ENCODE data around the gene DCXR. TPM values are rescaled to one million over a fixed set of nuclear protein-coding genes. Genes with fewer than 3 reads are reported as not detected.

The DCXR gene
- total RNA-seq, 2 experiments from 2014 or later: 132 to 147 TPM

- H3K36me3 ChIP-seq (ENCODE audit: insufficient read depth, low read length): no peaks in the 10 kb centered on the region
- H3K9me3 ChIP-seq (ENCODE audit: low read length): no peaks in the 10 kb centered on the region
- POLR2A ChIA-PET: no interaction called here
- peaks cover 12% of the 10 kb centered on the region; the same call in 1 of the 2 replicates for H3K79me2 ChIP-seq (ENCODE audit: insufficient read depth, low read depth, low read length)
- H3K27ac ChIP-seq (ENCODE audit: low read depth, low read length, poor library complexity, severe bottlenecking): no peak overlapping the region
- DNase-seq (ENCODE audit: low spot score): no peak
- no peak for TF ChIP-seq EZH2phosphoT487 (IDR thresholded peaks at IDR 0.05; ENCODE audit: borderline replicate concordance, low read depth, low read length)
- no TSS peak for BruUV-seq (replicated peaks)
- intact Hi-C loops (cut with micrococcal nuclease; ENCODE audit: unreplicated experiment): no loop called here
- peaks cover 25% of the 10 kb centered on the region for H3K4me1 ChIP-seq (ENCODE audit: insufficient read depth, low read length, poor library complexity, severe bottlenecking)
- no peaks in the 10 kb centered on the region for H4K20me1 ChIP-seq (ENCODE audit: insufficient read depth, low read length)
- H3K4me2 ChIP-seq (ENCODE audit: low read length): no peak overlapping the region
- CTCF ChIA-PET (ENCODE audit: unreplicated experiment): interaction anchor here (0.6 kb wide), 1 partner anchor 97 kb away, joined by 3 read pairs; no protein-coding TSS in a partner anchor
- H3K9me2 ChIP-seq (ENCODE audit: insufficient read depth, low read length): no peaks in the 10 kb centered on the region
- H2AFZ ChIP-seq (ENCODE audit: low read length): no peak overlapping the region
- H3K4me3 ChIP-seq (ENCODE audit: low read depth, low read length, poor library complexity, severe bottlenecking): no peak overlapping the region
Measured at GRCh38 chr17:82025401-82026107, 11.9 kb downstream of the DCXR start.

GRCh38 chr17:82024859-82025258 is 12.6 kb downstream of the DCXR start:
- ChIA-PET POLR2A (interaction anchor here (0.9 kb wide), 1 partner anchor 13 kb away, joined by 3 read pairs; the partner anchor contains the start of gene DCXR), CTCF (ENCODE audit: unreplicated experiment) (no interaction called here)
- no TSS peak for BruUV-seq (replicated peaks)

DNA sequence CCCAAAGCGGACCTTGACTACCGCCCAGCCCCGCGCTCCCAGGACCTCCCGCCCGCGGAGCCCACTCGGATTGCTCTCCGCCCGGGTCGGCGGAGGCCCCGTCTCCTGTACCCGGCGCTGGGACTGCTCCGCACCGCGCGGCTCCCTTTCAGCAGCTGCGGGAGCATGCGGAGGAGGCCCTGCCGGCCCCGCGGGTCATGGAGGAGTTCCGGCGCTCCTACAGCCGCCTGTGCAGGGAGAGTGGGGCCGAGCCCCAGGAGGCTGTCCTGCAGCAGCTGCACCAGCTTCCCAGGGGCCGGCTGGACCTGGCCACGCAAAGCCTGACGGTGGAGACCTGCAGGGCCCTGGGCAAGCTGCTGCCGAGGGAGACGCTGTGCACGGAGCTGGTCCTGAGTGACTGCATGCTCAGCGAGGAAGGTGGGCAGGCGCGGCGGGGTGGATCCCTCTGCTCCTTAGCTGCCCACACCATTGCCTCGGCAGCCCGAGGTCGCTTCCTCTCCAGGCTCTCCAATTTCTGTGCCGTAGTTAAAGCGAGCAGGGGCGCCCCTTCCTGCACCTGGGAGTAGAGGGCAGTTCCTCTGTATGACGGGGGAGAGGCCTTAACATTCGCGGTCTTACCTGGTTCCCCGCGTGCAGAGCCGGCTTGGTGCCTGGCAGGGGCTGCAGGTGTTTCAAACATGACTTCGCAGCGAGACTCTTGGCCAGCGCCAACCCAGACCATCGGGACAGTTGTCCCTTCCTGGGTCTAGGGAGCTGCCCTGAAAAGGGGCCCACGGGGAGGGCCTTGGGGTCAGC is 13.9 kb downstream of the DCXR start:
- H3K9me3 ChIP-seq (ENCODE audit: low read length): no peaks in the 10 kb centered on the region
- peak; percentile 59 for DNase-seq (ENCODE audit: low spot score)
- ChIA-PET CTCF (ENCODE audit: unreplicated experiment) (interaction anchor here (0.5 to 3.8 kb wide), 2 partner anchors 14 to 217 kb away, joined by 3 to 19 read pairs; partner anchors contain the start of gene DCXR), POLR2A (interaction anchor here (0.9 to 2.0 kb wide), 3 partner anchors 12 to 14 kb away, joined by 3 to 9 read pairs (median 4); partner anchors contain the start of gene DCXR)
- H2AFZ ChIP-seq (ENCODE audit: low read length): peak overlapping the region; percentile 53
- peak overlapping the region; percentile 72 for H3K4me3 ChIP-seq (ENCODE audit: low read depth, low read length, poor library complexity, severe bottlenecking)
- H3K9me2 ChIP-seq (ENCODE audit: insufficient read depth, low read length): no peaks in the 10 kb centered on the region
- intact Hi-C loops (cut with micrococcal nuclease; ENCODE audit: unreplicated experiment): loop anchor here (1.0 to 2.0 kb wide), 3 partner anchors 14 to 75 kb away; partner anchors contain the start of genes DCXR and FASN
- H4K20me1 ChIP-seq (ENCODE audit: insufficient read depth, low read length): no peaks in the 10 kb centered on the region
- no TSS peak for BruUV-seq (replicated peaks)
- peak overlapping the region; percentile 84 for H3K4me2 ChIP-seq (ENCODE audit: low read length)
- H3K27ac ChIP-seq (ENCODE audit: low read depth, low read length, poor library complexity, severe bottlenecking): peak overlapping the region; percentile 1
- peaks cover 12% of the 10 kb centered on the region; the same call in 1 of the 2 replicates for H3K79me2 ChIP-seq (ENCODE audit: insufficient read depth, low read depth, low read length)
- TF ChIP-seq EZH2phosphoT487 (IDR thresholded peaks at IDR 0.05; ENCODE audit: borderline replicate concordance, low read depth, low read length): no peak
- TF ChIP-seq, protein P1, sequence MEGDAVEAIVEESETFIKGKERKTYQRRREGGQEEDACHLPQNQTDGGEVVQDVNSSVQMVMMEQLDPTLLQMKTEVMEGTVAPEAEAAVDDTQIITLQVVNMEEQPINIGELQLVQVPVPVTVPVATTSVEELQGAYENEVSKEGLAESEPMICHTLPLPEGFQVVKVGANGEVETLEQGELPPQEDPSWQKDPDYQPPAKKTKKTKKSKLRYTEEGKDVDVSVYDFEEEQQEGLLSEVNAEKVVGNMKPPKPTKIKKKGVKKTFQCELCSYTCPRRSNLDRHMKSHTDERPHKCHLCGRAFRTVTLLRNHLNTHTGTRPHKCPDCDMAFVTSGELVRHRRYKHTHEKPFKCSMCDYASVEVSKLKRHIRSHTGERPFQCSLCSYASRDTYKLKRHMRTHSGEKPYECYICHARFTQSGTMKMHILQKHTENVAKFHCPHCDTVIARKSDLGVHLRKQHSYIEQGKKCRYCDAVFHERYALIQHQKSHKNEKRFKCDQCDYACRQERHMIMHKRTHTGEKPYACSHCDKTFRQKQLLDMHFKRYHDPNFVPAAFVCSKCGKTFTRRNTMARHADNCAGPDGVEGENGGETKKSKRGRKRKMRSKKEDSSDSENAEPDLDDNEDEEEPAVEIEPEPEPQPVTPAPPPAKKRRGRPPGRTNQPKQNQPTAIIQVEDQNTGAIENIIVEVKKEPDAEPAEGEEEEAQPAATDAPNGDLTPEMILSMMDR (conservative IDR thresholded peaks at IDR 0.05; ENCODE audit: low read length): no peak
- H3K36me3 ChIP-seq (ENCODE audit: insufficient read depth, low read length): peaks cover 4% of the 10 kb centered on the region; the same call in 1 of the 2 replicates
- H3K4me1 ChIP-seq (ENCODE audit: insufficient read depth, low read length, poor library complexity, severe bottlenecking): peaks cover 30% of the 10 kb centered on the region

More at GRCh38 chr17:82024859-82025258, 12.6 kb downstream of the DCXR start:
- Histone ChIP-seq H3K27ac (ENCODE audit: low read depth, low read length, poor library complexity, severe bottlenecking) (no peak overlapping the region), H3K4me1 (ENCODE audit: insufficient read depth, low read length, poor library complexity, severe bottlenecking) (peaks cover 27% of the 10 kb centered on the region), H3K36me3 (ENCODE audit: insufficient read depth, low read length) (no peaks in the 10 kb centered on the region), H4K20me1 (ENCODE audit: insufficient read depth, low read length) (no peaks in the 10 kb centered on the region), H3K9me2 (ENCODE audit: insufficient read depth, low read length) (no peaks in the 10 kb centered on the region), H3K4me2 (ENCODE audit: low read length) (peak overlapping the region; percentile 84; the same call in 1 of the 2 replicates), H3K79me2 (ENCODE audit: insufficient read depth, low read depth, low read length) (peaks cover 12% of the 10 kb centered on the region; the same call in 1 of the 2 replicates), H3K4me3 (ENCODE audit: low read depth, low read length, poor library complexity, severe bottlenecking) (no peak overlapping the region), H3K9me3 (ENCODE audit: low read length) (no peaks in the 10 kb centered on the region), H2AFZ (ENCODE audit: low read length) (no peak overlapping the region)
- TF ChIP-seq, protein P1 (conservative IDR thresholded peaks at IDR 0.05; ENCODE audit: low read length): no peak
- no peak for TF ChIP-seq EZH2phosphoT487 (IDR thresholded peaks at IDR 0.05; ENCODE audit: borderline replicate concordance, low read depth, low read length)
- intact Hi-C loops (cut with micrococcal nuclease; ENCODE audit: unreplicated experiment): no loop called here
- DNase-seq (ENCODE audit: low spot score): no peak

All from OCI-LY7 (cell line).